Liver (tissue), 3 donors: ENCODE results near the gene PLEKHA6.

ENCODE experiments used
- EGR1 ChIP-seq, 2 donors: IDR thresholded peaks; 2 replicates each; pipeline ENCODE4 v1.6.1; 2016 to 2018; ENCODE audit warnings: antibody characterized with exemption in 2 of 2, low read depth in 2 of 2
- FOXA2 ChIP-seq: IDR thresholded peaks from 2 replicates; pipeline ENCODE4 v1.6.1; 2016; ENCODE audit warnings: antibody characterized with exemption
- GABPA ChIP-seq, 2 donors: IDR thresholded peaks in 1 of 2; conservative IDR thresholded peaks in 1 of 2; 2 replicates each; pipeline ENCODE4 v1.6.1; 2016; ENCODE audit warnings: antibody characterized with exemption in 2 of 2, mild to moderate bottlenecking in 1 of 2, moderate library complexity in 1 of 2
- JUND ChIP-seq, 2 donors: IDR thresholded peaks; 2 replicates each; pipeline ENCODE4 v1.6.1; 2016; ENCODE audit warnings: antibody characterized with exemption in 2 of 2
- RAD21 ChIP-seq, 2 donors: IDR thresholded peaks; 2 replicates each; pipeline ENCODE4 v1.6.1; 2016; ENCODE audit warnings: antibody characterized with exemption in 2 of 2, mild to moderate bottlenecking in 2 of 2
- SP1 ChIP-seq: IDR thresholded peaks from 2 replicates; pipeline ENCODE4 v1.6.1; 2018; ENCODE audit warnings: antibody characterized with exemption, mild to moderate bottlenecking
- YY1 ChIP-seq: IDR thresholded peaks from 2 replicates; pipeline ENCODE4 v1.6.1; 2016; ENCODE audit warnings: antibody characterized with exemption, mild to moderate bottlenecking
- TF ChIP-seq, protein P1 (sequence below): IDR thresholded peaks from 2 replicates; pipeline ENCODE4 v1.6.1; 2016; ENCODE audit warnings: antibody characterized with exemption, mild to moderate bottlenecking
- TF ChIP-seq, protein P2 (sequence below): fragments of 150-350 bp; IDR thresholded peaks from 2 replicates; pipeline ENCODE4 v1.5.1; 2017; ENCODE audit warnings: improper control_type of control experiment, low read depth, low read length; ENCODE audit not compliant: missing input control
- TF ChIP-seq, protein P3 (sequence below): IDR thresholded peaks from 2 replicates; pipeline ENCODE4 v1.6.1; 2016; ENCODE audit warnings: antibody characterized with exemption
- TF ChIP-seq, protein P4 (sequence below): IDR thresholded peaks from 2 replicates; pipeline ENCODE4 v1.6.1; 2016; ENCODE audit warnings: antibody characterized with exemption
- TF ChIP-seq, protein P5 (sequence below): IDR thresholded peaks from 2 replicates; pipeline ENCODE4 v1.6.1; 2016; ENCODE audit warnings: antibody characterized with exemption
- donor health status: healthy.
- donor health status: healthy.

DNA sequence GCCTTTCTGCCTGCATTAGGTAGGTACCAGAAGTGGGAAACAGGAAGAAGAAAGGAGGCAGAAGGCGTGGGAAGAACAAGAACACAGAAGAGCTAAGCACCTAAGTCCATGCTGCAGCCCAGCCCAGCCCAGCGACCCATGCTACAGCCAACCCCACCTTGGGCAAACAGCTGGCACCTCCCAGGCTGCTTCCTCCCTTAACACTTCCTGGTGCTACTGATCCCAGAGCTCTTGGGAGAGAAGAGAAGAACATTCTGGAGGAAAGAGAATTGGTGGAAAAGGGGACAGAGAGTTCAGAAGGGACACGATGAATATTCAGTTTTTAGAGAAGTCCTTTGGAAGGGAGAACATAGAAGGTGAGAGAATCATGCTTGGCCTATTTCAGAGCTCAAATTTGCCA is 28.5 kb downstream of the PLEKHA6 start:
- TF ChIP-seq, protein P1, sequence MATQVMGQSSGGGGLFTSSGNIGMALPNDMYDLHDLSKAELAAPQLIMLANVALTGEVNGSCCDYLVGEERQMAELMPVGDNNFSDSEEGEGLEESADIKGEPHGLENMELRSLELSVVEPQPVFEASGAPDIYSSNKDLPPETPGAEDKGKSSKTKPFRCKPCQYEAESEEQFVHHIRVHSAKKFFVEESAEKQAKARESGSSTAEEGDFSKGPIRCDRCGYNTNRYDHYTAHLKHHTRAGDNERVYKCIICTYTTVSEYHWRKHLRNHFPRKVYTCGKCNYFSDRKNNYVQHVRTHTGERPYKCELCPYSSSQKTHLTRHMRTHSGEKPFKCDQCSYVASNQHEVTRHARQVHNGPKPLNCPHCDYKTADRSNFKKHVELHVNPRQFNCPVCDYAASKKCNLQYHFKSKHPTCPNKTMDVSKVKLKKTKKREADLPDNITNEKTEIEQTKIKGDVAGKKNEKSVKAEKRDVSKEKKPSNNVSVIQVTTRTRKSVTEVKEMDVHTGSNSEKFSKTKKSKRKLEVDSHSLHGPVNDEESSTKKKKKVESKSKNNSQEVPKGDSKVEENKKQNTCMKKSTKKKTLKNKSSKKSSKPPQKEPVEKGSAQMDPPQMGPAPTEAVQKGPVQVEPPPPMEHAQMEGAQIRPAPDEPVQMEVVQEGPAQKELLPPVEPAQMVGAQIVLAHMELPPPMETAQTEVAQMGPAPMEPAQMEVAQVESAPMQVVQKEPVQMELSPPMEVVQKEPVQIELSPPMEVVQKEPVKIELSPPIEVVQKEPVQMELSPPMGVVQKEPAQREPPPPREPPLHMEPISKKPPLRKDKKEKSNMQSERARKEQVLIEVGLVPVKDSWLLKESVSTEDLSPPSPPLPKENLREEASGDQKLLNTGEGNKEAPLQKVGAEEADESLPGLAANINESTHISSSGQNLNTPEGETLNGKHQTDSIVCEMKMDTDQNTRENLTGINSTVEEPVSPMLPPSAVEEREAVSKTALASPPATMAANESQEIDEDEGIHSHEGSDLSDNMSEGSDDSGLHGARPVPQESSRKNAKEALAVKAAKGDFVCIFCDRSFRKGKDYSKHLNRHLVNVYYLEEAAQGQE = no peak
- TF ChIP-seq, protein P2, sequence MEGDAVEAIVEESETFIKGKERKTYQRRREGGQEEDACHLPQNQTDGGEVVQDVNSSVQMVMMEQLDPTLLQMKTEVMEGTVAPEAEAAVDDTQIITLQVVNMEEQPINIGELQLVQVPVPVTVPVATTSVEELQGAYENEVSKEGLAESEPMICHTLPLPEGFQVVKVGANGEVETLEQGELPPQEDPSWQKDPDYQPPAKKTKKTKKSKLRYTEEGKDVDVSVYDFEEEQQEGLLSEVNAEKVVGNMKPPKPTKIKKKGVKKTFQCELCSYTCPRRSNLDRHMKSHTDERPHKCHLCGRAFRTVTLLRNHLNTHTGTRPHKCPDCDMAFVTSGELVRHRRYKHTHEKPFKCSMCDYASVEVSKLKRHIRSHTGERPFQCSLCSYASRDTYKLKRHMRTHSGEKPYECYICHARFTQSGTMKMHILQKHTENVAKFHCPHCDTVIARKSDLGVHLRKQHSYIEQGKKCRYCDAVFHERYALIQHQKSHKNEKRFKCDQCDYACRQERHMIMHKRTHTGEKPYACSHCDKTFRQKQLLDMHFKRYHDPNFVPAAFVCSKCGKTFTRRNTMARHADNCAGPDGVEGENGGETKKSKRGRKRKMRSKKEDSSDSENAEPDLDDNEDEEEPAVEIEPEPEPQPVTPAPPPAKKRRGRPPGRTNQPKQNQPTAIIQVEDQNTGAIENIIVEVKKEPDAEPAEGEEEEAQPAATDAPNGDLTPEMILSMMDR = no peak
- TF ChIP-seq JUND (IDR thresholded peaks at IDR 0.05) = no peak
- TF ChIP-seq, protein P3, sequence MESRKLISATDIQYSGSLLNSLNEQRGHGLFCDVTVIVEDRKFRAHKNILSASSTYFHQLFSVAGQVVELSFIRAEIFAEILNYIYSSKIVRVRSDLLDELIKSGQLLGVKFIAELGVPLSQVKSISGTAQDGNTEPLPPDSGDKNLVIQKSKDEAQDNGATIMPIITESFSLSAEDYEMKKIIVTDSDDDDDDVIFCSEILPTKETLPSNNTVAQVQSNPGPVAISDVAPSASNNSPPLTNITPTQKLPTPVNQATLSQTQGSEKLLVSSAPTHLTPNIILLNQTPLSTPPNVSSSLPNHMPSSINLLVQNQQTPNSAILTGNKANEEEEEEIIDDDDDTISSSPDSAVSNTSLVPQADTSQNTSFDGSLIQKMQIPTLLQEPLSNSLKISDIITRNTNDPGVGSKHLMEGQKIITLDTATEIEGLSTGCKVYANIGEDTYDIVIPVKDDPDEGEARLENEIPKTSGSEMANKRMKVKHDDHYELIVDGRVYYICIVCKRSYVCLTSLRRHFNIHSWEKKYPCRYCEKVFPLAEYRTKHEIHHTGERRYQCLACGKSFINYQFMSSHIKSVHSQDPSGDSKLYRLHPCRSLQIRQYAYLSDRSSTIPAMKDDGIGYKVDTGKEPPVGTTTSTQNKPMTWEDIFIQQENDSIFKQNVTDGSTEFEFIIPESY = no peak
- no peak for TF ChIP-seq EGR1 (IDR thresholded peaks at IDR 0.05; ENCODE audit: low read depth in 2 of 2)
- TF ChIP-seq RAD21 (IDR thresholded peaks at IDR 0.05) = no peak
- no peak for TF ChIP-seq SP1
- TF ChIP-seq FOXA2 = no peak
- no peak for TF ChIP-seq YY1
- TF ChIP-seq GABPA (IDR thresholded peaks at IDR 0.05 in 1 of 2, conservative IDR thresholded peaks at IDR 0.05 in 1 of 2) = no peak
- TF ChIP-seq, protein P4, sequence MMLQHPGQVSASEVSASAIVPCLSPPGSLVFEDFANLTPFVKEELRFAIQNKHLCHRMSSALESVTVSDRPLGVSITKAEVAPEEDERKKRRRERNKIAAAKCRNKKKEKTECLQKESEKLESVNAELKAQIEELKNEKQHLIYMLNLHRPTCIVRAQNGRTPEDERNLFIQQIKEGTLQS = no peak
- TF ChIP-seq, protein P5, sequence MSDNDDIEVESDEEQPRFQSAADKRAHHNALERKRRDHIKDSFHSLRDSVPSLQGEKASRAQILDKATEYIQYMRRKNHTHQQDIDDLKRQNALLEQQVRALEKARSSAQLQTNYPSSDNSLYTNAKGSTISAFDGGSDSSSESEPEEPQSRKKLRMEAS = no peak
